GM21717 (cell line): ENCODE measurements around the gene DIP2A.
"Not testable (repeated sequence)": the region's sequence is repeated elsewhere in the genome, so short reads cannot be mapped to it uniquely, and the experiment has no call there.

Experiments
- ATAC-seq: cut with Tn5 transposase; IDR thresholded peaks from one replicate; pipeline ENCODE4 v1.9.1; 2021; ENCODE audit warnings: mild to moderate bottlenecking, moderate library complexity; ENCODE audit not compliant: unreplicated experiment

Gene DIP2A

DNA sequence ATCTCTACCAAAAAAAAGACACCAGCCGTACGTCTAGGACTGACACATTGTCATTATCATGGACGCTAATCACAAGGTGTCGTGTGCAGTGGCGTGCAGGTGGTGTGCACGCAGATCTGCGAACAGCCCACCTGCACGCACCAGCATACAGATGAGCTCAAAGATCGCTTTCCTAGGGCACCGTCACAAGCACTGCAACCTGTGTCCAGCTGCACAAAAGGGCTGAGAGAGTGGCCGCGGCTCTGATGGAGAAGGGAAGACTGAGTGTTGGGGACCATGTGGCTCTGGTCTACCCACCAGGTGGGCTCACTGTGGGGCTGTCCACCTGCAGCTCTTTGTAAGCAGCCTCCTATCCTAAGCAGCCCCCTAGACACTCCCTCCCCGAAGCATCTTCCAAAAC, 95.3 kb downstream of the DIP2A start:
- no peak for ATAC-seq

DNA sequence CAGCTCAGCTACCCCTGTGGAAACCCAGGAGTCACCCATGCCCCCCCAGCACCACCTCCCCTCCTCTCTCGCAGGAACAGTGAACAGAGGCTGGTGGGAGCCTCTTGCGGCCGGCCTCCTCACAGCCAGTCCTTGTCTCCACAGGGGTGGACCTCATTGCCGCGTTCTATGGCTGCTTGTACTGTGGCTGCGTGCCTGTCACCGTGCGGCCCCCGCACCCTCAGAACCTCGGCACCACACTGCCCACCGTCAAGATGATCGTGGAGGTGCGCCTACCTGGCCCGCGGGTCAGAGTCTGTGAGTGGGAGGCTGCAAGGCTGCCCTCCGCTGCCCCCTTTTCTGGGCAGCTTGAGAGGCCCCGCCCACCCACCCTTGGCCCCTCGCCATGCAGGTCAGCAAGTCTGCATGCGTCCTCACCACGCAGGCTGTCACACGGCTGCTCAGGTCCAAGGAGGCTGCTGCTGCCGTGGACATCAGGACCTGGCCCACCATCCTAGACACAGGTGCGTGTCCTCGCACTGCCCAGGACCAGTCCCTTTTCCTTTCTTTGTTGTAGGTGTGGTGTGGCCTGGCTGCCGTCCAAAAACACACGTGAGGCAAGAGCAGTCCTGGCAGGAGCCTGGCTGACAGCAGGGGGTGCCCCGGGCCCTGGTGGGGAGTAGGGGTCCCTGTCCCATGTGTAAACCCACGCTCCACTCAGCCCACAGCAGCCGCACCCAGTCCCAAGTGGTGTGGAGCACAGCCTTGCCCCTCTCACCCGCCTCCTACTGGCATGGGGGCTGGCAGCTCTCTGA, 95.9 kb downstream of the DIP2A start:
- no peak for ATAC-seq

DNA sequence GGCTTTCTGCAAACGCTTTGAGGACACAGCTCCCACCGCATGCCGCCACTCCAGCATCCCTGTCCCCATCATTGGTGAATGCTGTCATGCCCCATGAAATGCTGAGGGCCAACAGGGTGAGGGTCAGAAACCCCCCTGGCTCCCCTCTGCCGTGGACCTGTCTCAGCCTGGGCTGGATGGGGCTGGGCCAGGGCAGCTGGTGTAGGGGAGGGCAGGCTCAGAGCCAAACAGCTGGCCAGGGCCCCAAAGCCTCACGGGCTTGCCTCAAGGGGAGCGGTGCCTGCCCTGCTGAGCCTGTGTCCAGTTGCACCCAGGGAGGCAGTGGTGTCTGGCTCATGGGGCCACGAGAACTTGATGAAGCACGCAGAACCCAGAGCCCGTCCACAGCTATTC, 96.5 kb downstream of the DIP2A start:
- ATAC-seq = no peak

- no peak for ATAC-seq
These were observed 97.0 kb downstream of the DIP2A start for GRCh38 chr21:46555678-46556077.

DNA sequence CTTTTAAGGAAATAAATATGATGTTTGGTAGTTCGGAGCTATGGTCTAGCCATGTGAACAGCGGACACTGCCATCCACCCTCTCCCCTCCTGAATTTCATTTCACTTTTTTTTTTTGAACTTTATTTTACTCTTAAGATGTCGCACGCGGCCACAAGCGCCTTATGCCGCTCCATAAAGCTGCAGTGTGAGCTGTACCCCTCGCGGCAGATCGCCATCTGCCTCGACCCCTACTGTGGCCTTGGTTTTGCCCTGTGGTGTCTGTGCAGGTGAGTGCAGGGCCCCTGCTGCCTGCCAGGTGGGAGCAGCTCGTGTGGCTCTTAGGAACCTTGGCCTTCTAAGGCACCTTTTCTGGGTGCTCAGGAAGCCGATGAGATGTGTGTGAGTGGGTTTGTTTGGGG, 98.1 kb downstream of the DIP2A start:
- ATAC-seq = no peak

DNA sequence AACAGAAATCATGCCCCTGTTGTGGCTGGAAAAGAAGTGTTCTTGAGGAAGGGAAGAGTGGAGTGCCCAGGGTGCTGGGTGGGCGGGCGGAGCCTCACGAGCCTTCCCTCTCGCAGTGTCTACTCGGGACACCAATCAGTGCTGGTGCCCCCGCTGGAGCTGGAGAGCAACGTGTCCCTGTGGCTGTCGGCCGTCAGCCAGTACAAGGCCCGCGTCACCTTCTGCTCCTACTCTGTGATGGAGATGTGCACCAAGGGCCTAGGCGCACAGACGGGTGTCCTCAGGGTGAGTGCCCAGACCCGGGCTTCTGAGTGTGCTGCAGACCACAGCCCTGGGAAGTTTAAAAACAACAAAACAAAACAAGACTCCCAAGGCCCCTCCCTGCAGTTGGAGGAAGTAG, 98.8 kb downstream of the DIP2A start:
- ATAC-seq = no peak

DNA sequence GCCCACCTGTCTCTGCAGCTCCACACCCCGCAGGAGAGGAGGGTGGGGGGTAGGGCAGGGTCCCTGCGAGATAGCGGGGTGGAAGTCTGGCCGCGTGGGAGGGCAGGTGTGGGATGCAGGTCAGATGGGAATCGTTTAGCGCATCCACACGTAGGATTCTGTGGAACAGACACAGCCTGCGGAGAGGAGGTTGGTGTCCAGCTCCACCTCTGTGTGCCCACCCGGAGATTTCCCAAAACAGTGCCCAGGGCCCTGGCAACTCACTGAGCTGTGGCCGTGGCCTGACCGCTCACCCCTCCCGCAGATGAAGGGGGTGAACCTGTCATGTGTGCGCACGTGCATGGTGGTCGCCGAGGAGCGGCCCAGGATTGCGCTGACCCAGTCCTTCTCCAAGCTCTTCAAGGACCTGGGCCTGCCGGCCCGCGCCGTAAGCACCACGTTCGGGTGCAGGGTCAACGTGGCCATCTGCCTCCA, 99.3 kb downstream of the DIP2A start:
- ATAC-seq = no peak

DNA sequence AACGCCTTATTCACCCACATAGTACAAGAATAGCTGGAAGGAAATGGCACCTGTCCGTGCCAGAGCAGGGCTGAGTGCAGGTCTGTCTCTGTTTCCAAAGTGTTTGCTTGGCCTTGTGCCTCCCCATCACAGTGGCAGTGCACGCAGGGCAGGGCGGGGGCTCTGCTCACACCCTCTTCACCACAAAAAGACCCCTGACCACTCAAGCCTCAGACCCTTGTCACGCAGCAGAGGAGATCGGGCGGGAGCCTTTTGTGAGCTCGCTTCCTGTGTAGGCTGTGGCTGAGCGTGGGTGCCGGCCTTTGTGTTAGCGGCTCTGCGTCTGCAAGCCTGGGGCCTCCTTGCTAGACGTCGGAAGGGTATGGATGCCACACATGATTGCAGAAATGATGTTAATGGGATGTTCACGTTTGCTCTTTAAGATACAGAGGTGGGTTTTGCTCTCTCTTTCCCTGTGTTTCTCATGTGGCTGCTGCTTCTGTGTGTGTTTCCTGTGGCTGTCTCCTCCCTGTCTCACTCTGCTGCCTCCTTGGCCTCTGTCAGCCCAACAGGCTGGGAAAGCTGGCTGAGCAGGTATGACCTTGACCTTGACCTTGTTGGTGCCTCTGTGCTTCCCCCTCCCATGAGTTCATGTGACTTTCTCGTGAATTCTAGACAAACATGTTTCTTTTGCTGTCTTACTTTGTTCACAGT, 100.7 kb downstream of the DIP2A start:
- no peak for ATAC-seq

GRCh38 chr21:46560568-46561444, 102.1 kb downstream of the DIP2A start:
- ATAC-seq = no peak

DNA sequence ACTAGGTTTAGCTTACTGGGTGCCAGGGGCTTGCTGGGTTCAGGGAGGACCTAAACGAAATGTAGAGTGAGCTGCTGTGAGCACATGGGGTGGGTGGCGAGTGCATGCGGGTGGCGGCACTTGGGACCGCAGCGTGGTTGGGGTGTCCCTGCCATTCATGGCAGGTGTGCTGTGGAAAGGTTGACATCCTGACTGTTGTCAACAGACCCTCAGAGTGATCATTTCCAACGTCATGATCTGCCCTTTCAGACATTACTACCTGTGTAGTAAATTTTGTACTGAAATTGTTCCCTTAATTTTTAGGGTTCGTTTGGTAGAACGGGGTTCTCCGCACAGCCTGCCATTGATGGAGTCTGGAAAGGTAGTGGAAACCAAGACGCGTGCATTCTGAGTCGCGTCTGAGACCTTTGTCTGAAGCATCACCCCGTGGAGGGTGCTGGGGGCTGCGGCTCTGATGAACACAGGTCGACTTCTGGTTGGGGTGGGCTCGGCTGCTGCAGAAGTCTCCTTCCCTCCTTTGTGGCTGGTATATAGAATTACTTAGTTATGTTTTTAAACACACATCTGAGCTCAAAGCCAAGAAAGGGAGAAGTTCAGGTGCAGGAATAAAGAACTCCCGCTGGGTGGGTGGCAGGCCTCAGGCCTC, 102.9 kb downstream of the DIP2A start:
- ATAC-seq = no peak

- no peak for ATAC-seq
These were observed 103.8 kb downstream of the DIP2A start for GRCh38 chr21:46562472-46562871.

DNA sequence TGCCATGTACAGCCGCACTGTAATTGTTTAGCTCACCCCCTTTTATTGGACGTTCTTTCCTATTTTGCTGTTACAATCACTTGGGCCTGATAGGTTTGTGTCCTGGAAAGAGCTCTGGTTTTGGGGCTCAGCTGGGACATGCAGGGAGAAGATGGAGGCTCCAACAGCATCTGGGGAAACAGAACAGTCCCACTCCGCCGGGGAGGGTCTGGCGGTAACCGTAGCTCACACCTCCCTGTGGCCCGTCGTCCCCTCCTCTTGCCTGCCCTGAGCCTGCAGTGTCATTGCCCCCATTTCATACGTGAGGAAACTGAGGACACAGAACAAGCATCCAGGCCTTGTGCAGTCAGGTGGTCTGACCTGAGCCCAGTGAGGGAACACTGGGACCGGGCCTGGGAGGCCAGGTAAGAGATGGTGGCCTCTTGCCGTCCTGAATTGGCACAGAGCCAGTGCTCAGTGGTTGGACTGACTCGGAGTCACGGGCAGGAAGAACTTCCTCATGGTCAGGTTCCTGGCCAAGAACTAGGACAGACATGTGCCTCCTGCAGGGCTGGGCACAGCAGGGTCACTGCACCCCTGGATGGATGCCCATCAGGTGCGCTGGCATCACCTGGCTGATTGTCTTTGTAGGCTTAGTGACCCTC, 104.4 kb downstream of the DIP2A start:
- no peak for ATAC-seq

DNA sequence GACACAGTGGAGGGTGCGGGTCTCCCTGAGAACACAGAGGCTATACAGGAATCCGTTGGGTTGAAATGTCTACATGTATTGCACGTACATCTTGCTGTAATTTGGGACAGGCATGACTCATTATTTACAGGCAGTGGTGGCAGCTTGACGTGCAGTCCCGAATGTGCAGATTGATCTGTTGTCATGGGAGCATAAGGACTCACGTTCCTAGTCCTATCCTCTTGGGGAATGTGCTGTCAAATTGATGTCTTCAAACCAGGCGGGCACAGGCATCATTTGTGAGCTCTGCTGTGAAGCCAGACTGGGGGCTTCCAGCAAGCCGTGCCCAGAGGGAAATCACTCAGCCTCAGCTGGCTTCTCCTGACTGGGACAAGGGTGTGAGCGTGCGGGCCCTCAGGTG, 105.7 kb downstream of the DIP2A start:
- no peak for ATAC-seq

- ATAC-seq = no peak
These were observed 108.7 kb downstream of the DIP2A start for GRCh38 chr21:46567348-46567747.

GRCh38 chr21:46568562-46568961, 109.9 kb downstream of the DIP2A start:
- no peak for ATAC-seq

DNA sequence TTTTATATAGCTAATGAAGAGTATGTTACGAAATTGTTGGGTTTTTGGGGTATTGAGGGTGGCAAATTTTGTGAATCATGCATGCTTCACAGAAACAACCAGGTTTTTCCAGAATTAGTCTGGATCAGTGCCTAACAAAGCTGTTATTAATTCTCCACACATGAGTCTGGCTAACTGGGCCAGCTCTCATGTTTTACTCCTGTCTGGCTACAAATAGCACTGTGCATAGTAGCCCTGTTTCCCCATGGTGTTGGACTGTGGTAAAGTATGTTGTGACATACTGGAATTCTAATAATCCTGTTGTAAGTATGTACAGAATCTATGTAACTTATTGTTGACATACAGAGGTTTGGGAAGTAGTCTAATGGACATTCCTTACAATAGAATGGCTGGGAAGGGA, 110.4 kb downstream of the DIP2A start:
- no peak for ATAC-seq

GRCh38 chr21:46570119-46570518, 111.4 kb downstream of the DIP2A start:
- no peak for ATAC-seq

GRCh38 chr21:46570631-46571030, 111.9 kb downstream of the DIP2A start:
- ATAC-seq = no peak

- ATAC-seq = no peak
These were observed 114.2 kb downstream of the DIP2A start for GRCh38 chr21:46572850-46573249.

GRCh38 chr21:46577786-46578185, 119.1 kb downstream of the DIP2A start:
- not testable (repeated sequence) for ATAC-seq
